Kidney epithelial cell (primary cell): ENCODE results near the gene FBP2. TPM values are rescaled to one million over a fixed set of nuclear protein-coding genes. Genes with fewer than 3 reads are reported as not detected.

Experiments used
- DNase-seq: peaks from one replicate; pipeline ENCODE4 v3.0.0-alpha.2; 2010; ENCODE audit warnings: low read depth
- H3K27me3 ChIP-seq: 2 replicates; pipeline ENCODE4 v1.6.0; 2011; ENCODE audit warnings: low read length; ENCODE audit not compliant: control insufficient read depth, insufficient read depth
- H3K36me3 ChIP-seq: 2 replicates; pipeline ENCODE4 v1.5.1; 2011; ENCODE audit warnings: low read length; ENCODE audit not compliant: control insufficient read depth, insufficient read depth
- H3K4me3 ChIP-seq: 2 replicates; pipeline ENCODE4 v1.5.1; 2011; ENCODE audit warnings: low read depth, mild to moderate bottlenecking, control low read depth, low read length
- total RNA-seq: library from RNA; depleted of rRNA; stranded (reverse); fragments of >200 nt; gene quantifications from 2 replicates; pipeline ENCODE4 v1.2.3, GENCODE V29; 2015
- TF ChIP-seq, protein P1 (sequence below): IDR thresholded peaks from 2 replicates; pipeline ENCODE4 v1.5.1; 2011; ENCODE audit warnings: mild to moderate bottlenecking, moderate library complexity, low read length, control low read depth, inconsistent platforms; ENCODE audit not compliant: insufficient read depth, poor library complexity, severe bottlenecking

Gene FBP2
- total RNA-seq, 1 donor from 2014 or later: not detected

DNA sequence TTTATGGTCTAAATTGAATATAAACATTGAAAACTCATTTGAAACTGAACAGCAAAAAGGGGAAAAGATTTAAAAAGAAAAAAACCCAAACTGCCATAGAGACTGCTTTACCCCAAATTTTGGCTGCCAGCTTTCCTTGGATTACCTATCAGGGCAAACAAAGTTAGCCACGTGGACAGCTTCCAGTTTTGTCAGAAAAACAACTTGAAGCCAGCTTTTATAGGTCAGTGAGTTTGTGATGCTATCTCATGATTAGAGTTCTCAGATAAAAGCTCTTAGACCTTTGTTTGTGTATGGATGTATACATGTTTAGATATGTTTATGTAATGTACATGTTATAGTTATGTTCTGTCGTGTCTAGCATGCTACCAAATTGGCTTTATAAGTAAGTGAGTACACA, 16.1 kb downstream of the FBP2 start:
- H3K27me3 ChIP-seq: no peaks in the 10 kb centered on the region
- no peak overlapping the region for H3K4me3 ChIP-seq
- TF ChIP-seq, protein P1, sequence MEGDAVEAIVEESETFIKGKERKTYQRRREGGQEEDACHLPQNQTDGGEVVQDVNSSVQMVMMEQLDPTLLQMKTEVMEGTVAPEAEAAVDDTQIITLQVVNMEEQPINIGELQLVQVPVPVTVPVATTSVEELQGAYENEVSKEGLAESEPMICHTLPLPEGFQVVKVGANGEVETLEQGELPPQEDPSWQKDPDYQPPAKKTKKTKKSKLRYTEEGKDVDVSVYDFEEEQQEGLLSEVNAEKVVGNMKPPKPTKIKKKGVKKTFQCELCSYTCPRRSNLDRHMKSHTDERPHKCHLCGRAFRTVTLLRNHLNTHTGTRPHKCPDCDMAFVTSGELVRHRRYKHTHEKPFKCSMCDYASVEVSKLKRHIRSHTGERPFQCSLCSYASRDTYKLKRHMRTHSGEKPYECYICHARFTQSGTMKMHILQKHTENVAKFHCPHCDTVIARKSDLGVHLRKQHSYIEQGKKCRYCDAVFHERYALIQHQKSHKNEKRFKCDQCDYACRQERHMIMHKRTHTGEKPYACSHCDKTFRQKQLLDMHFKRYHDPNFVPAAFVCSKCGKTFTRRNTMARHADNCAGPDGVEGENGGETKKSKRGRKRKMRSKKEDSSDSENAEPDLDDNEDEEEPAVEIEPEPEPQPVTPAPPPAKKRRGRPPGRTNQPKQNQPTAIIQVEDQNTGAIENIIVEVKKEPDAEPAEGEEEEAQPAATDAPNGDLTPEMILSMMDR: no peak
- H3K36me3 ChIP-seq: no peaks in the 10 kb centered on the region
- DNase-seq: no peak

DNA sequence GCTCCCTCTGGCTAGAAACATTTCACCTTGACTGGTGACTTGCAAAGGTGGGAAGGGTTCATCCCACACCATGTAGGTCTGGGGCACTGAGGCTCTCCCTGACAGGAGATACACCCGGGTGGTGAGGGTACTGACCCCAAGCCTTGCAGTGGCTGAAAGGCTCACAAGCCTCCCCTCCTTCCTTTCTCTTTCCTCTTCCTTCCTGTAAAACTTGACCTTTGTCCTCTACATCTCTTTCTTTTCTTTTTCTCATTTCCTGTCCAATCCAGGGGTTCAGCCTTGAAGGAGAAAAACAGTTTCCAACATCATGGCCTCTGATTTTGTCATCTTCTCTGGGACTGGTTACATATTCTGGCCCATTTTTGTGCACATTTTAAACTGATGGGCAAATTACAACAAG, 16.6 kb downstream of the FBP2 start:
- H3K36me3 ChIP-seq: no peaks in the 10 kb centered on the region
- no peak overlapping the region for H3K4me3 ChIP-seq
- no peak for DNase-seq
- TF ChIP-seq, protein P1: no peak
- H3K27me3 ChIP-seq: no peaks in the 10 kb centered on the region

DNA sequence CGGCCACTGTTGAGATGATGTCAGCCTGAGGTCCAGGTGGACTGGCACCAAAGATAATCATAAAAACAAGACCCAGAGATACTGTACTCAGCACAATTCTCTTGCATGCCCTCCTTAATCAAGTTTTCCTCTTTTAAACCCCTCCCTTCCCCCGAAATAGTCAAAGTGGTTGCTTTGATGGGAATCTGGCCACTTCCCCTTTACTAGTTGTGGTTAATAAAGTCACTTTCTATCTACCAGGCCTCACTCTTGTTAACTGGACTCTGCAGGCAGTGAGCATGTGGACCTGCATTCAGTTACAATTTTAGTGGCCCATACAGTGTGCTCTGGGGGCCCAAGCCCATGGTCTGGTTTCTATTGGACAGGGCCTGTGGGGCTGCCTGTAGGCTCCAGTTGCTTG, 17.5 kb downstream of the FBP2 start:
- H3K4me3 ChIP-seq: no peak overlapping the region
- DNase-seq: no peak
- no peaks in the 10 kb centered on the region for H3K36me3 ChIP-seq
- TF ChIP-seq, protein P1: no peak
- no peaks in the 10 kb centered on the region for H3K27me3 ChIP-seq

DNA sequence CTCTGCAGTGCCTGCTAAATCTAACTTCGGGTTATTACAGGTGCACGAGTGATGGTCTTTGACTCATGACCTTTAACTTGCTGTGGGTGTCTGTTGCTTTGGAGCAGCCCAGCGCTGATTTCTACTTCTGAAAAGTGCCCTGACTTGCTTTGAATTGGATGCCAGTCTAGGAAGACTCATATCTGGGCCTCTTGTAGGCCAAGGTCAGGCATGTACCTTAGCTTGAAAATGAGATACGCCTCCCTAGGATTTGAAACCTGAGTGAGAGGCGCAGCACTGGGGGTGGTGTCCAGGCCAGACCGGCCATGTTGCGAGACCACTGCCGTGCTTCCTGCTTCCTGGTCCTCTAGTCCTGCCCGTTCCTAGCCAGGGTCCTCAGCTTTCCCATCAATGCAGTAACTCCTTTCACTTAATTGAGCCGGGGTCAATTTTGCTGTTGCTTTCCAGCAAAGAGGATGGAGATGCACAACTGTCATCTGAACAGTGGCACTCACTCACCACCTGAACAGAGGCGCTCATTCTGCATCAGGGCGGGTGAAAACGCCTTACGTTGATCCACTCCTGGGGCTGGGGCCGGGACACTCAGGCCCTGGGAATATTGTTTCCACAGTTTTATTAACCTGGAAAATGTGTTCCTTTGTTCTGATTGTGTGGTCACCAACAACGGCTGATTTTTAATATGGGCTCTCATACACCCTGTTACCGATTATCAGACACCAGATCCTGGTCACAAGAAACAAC, 24.5 kb downstream of the FBP2 start:
- TF ChIP-seq, protein P1: no peak
- no peaks in the 10 kb centered on the region for H3K36me3 ChIP-seq
- H3K4me3 ChIP-seq: no peak overlapping the region
- no peak for DNase-seq
- H3K27me3 ChIP-seq: no peaks in the 10 kb centered on the region

DNA sequence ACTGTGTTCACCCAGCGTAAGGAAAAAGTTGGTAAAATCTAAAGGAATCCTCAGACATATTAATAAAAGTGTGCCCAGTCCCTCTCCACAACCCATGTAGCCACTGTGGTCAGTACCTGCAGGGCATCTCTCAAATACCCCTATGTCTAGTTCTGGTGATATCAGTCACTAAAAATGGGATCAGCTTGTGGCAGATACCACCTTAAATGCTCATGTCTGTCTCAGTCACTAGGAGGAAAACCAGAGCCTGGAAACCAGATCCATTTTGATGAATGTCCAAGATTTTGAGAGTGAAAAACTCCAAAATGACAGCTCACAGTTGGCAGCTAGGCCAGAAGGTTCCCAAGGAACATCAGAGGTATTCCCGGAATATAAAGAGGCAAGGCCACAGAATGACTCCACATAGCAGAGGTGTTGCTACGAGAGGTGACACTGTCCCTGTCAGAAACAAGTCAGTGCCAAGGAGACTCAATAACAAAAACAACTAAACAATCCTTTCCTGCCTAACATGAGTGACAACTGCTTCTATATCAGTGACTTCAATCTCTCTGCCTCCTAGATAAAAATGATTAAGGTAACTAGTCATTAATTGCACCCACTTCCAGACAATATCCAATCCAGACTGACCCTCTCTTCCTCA, 25.3 kb downstream of the FBP2 start:
- Histone ChIP-seq H3K27me3 (no peaks in the 10 kb centered on the region), H3K4me3 (no peak overlapping the region), H3K36me3 (no peaks in the 10 kb centered on the region)
- DNase-seq: no peak
- TF ChIP-seq, protein P1: no peak
